ENCODE results near the gene PSMD11. TPM values are rescaled to one million over a fixed set of nuclear protein-coding genes. Genes with fewer than 3 reads are reported as not detected.

The PSMD11 gene
- total RNA-seq, 1 donor from 2014 or later, result 110 TPM

- Mint-ChIP-seq H3K27ac (ENCODE audit: unreplicated experiment) (no peak overlapping the region), H3K4me3 (ENCODE audit: unreplicated experiment) (no peak overlapping the region), H3K36me3 (ENCODE audit: low read depth, unreplicated experiment) (peaks cover 11% of the 10 kb centered on the region), H3K4me1 (ENCODE audit: unreplicated experiment) (peaks cover 20% of the 10 kb centered on the region), H3K27me3 (ENCODE audit: unreplicated experiment) (peaks cover 6% of the 10 kb centered on the region), H3K9me3 (ENCODE audit: unreplicated experiment) (no peaks in the 10 kb centered on the region)
- no peak for DNase-seq (ENCODE audit: low spot score)
- TF ChIP-seq CTCF (IDR thresholded peaks at IDR 0.05; ENCODE audit: unreplicated experiment), result no peak
Measured at GRCh38 chr17:32491371-32492263, 47.3 kb downstream of the PSMD11 start.

- H3K36me3 Mint-ChIP-seq (ENCODE audit: low read depth, unreplicated experiment), result peaks cover 11% of the 10 kb centered on the region
Measured at GRCh38 chr17:32492264-32492589, 47.9 kb downstream of the PSMD11 start.

GRCh38 chr17:32492648-32493289, 48.5 kb downstream of the PSMD11 start:
- Mint-ChIP-seq H3K36me3 (ENCODE audit: low read depth, unreplicated experiment) (peaks cover 11% of the 10 kb centered on the region), H3K4me1 (ENCODE audit: unreplicated experiment) (peaks cover 17% of the 10 kb centered on the region), H3K4me3 (ENCODE audit: unreplicated experiment) (no peak overlapping the region), H3K27me3 (ENCODE audit: unreplicated experiment) (peaks cover 8% of the 10 kb centered on the region), H3K27ac (ENCODE audit: unreplicated experiment) (no peak overlapping the region), H3K9me3 (ENCODE audit: unreplicated experiment) (no peaks in the 10 kb centered on the region)
- DNase-seq (ENCODE audit: low spot score), result no peak
- no peak for TF ChIP-seq CTCF (IDR thresholded peaks at IDR 0.05; ENCODE audit: unreplicated experiment)

More at GRCh38 chr17:32492264-32492589, 47.9 kb downstream of the PSMD11 start:
- no peak for DNase-seq (ENCODE audit: low spot score)
- Mint-ChIP-seq H3K4me1 (ENCODE audit: unreplicated experiment) (peaks cover 20% of the 10 kb centered on the region), H3K9me3 (ENCODE audit: unreplicated experiment) (no peaks in the 10 kb centered on the region), H3K27ac (ENCODE audit: unreplicated experiment) (no peak overlapping the region), H3K27me3 (ENCODE audit: unreplicated experiment) (peaks cover 9% of the 10 kb centered on the region), H3K4me3 (ENCODE audit: unreplicated experiment) (no peak overlapping the region)
- no peak for TF ChIP-seq CTCF (IDR thresholded peaks at IDR 0.05; ENCODE audit: unreplicated experiment)

GRCh38 chr17:32493571-32493970, 49.3 kb downstream of the PSMD11 start:
- Mint-ChIP-seq H3K36me3 (ENCODE audit: low read depth, unreplicated experiment) (peaks cover 11% of the 10 kb centered on the region), H3K9me3 (ENCODE audit: unreplicated experiment) (no peaks in the 10 kb centered on the region), H3K27ac (ENCODE audit: unreplicated experiment) (no peak overlapping the region), H3K27me3 (ENCODE audit: unreplicated experiment) (peaks cover 6% of the 10 kb centered on the region), H3K4me3 (ENCODE audit: unreplicated experiment) (no peak overlapping the region), H3K4me1 (ENCODE audit: unreplicated experiment) (peaks cover 13% of the 10 kb centered on the region)
- TF ChIP-seq CTCF (IDR thresholded peaks at IDR 0.05; ENCODE audit: unreplicated experiment), result no peak
- DNase-seq (ENCODE audit: low spot score), result no peak
